GM19099 (cell line): ENCODE data around the gene SLC16A13.

ENCODE experiments used
- POLR2A ChIP-seq: IDR thresholded peaks from 3 replicates; pipeline ENCODE4 v1.6.1; 2011; ENCODE audit warnings: low read depth; ENCODE audit not compliant: insufficient read length; ENCODE audit errors: extremely low read depth

SLC16A13 gene

GRCh38 chr17:7064261-7064660 lies 28.4 kb downstream of the SLC16A13 start:
- no peak for TF ChIP-seq POLR2A

- TF ChIP-seq POLR2A, result no peak
These were observed 31.4 kb downstream of the SLC16A13 start for GRCh38 chr17:7067198-7067597.

GRCh38 chr17:7068268-7068667 lies 32.5 kb downstream of the SLC16A13 start:
- no peak for TF ChIP-seq POLR2A

- TF ChIP-seq POLR2A, result no peak
These were observed 34.9 kb downstream of the SLC16A13 start for GRCh38 chr17:7070712-7071111.

- TF ChIP-seq POLR2A, result no peak
These were observed 36.6 kb downstream of the SLC16A13 start for GRCh38 chr17:7072406-7072805.

- TF ChIP-seq POLR2A, result no peak
These were observed 39.1 kb downstream of the SLC16A13 start for GRCh38 chr17:7074931-7075330.

- no peak for TF ChIP-seq POLR2A
These were observed 42.2 kb downstream of the SLC16A13 start for GRCh38 chr17:7077911-7078546.

- no peak for TF ChIP-seq POLR2A
These were observed 42.9 kb downstream of the SLC16A13 start for GRCh38 chr17:7078711-7079110.

- no peak for TF ChIP-seq POLR2A
These were observed 44.0 kb downstream of the SLC16A13 start, which contains the start of gene CLEC10A for GRCh38 chr17:7079581-7080455. TSS of gene CLEC10A (minus strand) at chr17:7080251. CDS start at chr17:7078812, 1,439 bp downstream.

GRCh38 chr17:7080456-7081041 lies 44.7 kb downstream of the SLC16A13 start:
- no peak for TF ChIP-seq POLR2A

GRCh38 chr17:7081341-7082062 lies 45.7 kb downstream of the SLC16A13 start:
- no peak for TF ChIP-seq POLR2A

GRCh38 chr17:7083592-7083991 lies 47.8 kb downstream of the SLC16A13 start:
- TF ChIP-seq POLR2A, result no peak

GRCh38 chr17:7084088-7084487 lies 48.3 kb downstream of the SLC16A13 start:
- TF ChIP-seq POLR2A, result no peak
